GM12875 (cell line): Measurements from ENCODE around the gene CDK14.

ENCODE experiments used
- H3K4me3 ChIP-seq: one replicate; pipeline ENCODE4 v1.5.1; 2011; ENCODE audit warnings: low read depth, low read length, control low read depth
- TF ChIP-seq, protein P1 (sequence below): IDR thresholded peaks from 2 replicates; pipeline ENCODE4 v1.5.1; 2011; ENCODE audit warnings: low read depth, mild to moderate bottlenecking, control low read depth, inconsistent platforms, low read length, moderate library complexity, borderline replicate concordance; ENCODE audit not compliant: insufficient read depth

Gene CDK14

DNA sequence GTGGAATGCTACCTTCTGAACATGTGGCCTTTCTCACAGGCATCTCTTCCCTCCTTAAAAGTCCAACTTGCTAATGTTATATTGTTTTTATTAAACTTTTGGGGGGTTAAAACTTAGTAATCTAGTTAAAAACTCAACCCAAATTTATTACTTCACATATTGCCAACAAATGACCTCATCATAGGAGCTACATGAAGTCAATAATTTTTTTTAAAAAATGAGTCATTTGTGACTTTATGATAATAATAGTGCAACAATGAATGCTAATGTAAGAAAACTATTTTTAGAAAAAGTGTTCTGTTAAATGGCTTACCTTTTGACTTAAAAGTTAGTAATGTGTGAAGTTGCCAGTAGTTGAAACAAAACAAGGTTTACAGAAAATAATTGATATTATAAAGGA, 342.2 kb downstream of the CDK14 start:
- TF ChIP-seq, protein P1, sequence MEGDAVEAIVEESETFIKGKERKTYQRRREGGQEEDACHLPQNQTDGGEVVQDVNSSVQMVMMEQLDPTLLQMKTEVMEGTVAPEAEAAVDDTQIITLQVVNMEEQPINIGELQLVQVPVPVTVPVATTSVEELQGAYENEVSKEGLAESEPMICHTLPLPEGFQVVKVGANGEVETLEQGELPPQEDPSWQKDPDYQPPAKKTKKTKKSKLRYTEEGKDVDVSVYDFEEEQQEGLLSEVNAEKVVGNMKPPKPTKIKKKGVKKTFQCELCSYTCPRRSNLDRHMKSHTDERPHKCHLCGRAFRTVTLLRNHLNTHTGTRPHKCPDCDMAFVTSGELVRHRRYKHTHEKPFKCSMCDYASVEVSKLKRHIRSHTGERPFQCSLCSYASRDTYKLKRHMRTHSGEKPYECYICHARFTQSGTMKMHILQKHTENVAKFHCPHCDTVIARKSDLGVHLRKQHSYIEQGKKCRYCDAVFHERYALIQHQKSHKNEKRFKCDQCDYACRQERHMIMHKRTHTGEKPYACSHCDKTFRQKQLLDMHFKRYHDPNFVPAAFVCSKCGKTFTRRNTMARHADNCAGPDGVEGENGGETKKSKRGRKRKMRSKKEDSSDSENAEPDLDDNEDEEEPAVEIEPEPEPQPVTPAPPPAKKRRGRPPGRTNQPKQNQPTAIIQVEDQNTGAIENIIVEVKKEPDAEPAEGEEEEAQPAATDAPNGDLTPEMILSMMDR, result no peak
- no peak overlapping the region for H3K4me3 ChIP-seq

DNA sequence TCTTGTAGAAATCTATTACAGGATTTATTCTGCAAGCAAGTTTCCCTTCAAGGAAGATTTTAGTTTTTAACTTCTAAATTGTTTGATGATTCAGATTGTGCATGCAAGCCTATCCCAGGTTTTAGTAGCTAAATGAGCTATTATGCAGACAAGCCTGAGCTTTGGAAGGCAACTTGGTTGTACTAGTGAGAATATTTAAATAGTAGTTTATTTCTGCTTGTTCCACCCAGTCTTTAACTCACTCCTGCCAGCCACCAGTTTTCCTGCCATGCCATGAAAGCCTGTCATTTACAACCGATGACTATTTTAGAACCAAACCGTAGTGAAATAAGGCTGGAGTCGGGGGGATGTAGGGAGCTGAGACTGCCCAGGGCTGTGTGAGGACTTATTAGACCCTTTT, 343.5 kb downstream of the CDK14 start:
- H3K4me3 ChIP-seq, result no peak overlapping the region
- TF ChIP-seq, protein P1, result no peak

DNA sequence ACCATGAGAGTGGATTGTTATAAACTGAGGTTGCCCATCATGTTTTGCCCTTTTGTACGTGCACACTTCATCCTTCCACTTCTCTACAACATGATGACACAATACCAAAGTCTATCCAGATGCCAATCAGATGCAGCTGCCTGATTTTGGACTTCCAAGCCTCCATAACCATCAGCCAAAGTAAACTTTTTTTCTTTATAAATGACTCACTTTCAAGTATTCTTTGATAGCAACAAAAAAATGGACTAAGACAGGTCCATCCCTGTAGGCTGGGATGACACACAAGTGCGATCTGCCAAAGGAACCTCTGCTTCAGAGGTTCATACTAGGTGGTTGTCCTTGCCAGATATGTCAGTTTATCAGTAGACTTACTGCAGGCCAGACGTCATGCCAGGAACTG, 347.9 kb downstream of the CDK14 start:
- TF ChIP-seq, protein P1, result no peak
- H3K4me3 ChIP-seq, result no peak overlapping the region

DNA sequence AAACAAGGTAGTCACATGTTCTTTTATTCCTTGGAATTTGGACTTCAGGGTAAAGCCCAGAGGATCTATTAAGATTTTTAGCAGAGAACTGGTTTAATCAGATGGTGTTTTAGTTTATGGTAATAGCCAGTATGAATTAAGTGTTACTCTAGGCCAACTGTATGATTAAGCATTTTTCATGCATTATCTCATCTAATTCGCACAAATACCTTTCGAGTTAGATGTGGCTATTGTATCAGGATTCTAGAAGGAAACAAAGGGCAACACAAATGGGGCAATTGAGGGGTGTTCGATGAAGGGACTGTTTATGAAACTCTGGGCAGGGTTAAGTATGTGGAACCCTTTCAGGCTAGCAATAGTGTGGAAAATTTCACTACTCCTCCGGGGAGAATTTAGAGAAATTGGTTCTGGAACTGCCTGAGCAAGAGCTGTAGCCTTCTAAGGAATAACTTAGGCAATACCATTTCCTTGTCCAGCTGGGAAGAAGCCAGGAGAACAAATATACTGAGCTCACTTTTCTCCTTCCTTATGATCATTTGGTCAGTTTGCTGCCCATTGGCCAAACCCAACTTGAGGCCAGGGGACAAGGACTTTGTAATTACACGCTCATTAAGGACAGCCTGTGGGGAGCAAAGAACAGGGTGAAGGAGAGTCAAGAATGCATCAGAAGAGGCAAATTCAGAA, 349.1 kb downstream of the CDK14 start:
- TF ChIP-seq, protein P1, result no peak
- H3K4me3 ChIP-seq, result no peak overlapping the region

DNA sequence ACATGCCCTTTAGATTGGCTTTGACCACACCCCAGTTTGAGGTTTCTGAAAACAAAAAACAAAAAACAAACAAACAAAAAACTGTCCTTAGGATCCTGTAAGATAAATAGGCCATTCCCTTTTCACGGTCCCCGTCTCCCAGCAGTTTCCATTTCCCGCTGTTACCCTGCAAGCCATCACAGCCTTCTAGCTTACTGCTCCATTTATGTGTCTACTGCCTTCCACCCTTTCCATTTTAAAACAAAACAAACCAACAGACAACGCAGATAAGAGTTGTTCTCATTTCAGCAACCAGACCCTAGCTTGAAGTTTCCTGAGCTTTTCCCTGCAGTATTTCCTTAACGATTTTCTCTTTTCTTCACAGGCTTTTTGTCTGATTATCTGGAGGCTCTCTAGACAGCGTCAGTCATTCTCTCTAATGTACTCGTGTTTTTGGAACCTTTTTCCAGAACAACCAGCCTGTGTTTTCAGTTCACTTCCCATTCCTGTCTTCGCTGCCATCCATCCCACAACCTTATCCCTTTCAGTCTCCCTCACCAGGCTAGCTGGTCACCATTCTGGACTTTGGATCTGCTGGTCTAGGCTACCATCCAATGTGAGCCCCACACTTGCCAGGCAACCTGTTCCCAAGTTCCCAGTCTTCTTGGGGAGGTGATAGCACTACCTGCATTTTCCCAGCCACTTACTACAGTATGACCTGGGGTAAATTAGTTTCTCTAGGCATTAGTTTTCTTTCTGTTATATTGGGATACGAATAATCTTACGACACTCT, 350.8 kb downstream of the CDK14 start:
- no peak overlapping the region for H3K4me3 ChIP-seq

DNA sequence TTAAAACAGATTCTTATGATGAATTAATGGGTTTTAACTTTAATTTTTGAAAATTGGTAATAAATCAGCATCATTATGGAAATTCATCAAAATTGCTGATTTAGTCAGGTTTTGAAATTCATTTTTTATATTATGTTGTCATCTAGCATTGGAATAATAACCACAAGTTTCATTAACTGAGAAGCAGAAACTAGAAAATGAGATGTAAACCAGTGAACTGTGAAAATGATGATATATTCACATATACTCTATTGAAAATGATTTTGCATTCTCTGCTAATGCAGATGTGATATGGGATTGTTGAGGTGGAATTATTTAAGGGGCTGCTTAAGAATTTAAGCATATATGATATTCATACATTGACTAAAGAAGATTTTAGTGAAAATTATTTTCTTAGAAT, 352.0 kb downstream of the CDK14 start:
- TF ChIP-seq, protein P1, result no peak
- no peak overlapping the region for H3K4me3 ChIP-seq

More for the DNA sequence above, 350.8 kb downstream of the CDK14 start:
- TF ChIP-seq, protein P1, result no peak

DNA sequence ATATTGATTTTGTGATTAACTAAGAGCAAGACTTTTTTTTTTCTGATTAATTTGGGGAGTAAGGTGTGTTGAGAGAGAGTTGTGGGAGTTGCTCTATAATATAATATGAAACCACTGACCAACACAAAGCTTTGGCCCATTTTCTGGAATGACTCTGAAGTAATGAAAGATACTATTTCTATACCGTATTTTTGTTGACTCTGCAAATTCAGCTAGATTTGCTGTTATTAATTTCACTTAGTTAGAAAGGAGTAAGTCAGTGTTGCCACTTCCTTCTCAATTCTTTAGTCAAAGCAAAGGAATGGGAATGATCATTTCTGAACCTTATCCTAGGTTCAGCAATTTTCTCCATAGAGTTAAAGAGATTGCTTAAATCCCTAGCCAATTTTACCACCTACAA, 355.1 kb downstream of the CDK14 start:
- no peak overlapping the region for H3K4me3 ChIP-seq

More for the DNA sequence above, 355.1 kb downstream of the CDK14 start:
- TF ChIP-seq, protein P1, result no peak
